ENCODE data around the gene FAXDC2.

Gene FAXDC2

GRCh38 chr5:154771383-154771901, 79.0 kb downstream of the FAXDC2 start:
- peaks cover 63% of the 10 kb centered on the region for H3K4me1 Mint-ChIP-seq
- H3K4me3 Mint-ChIP-seq = peak overlapping the region in 1 of 3 experiments; percentile 21
- no peaks in the 10 kb centered on the region for H3K9me3 Mint-ChIP-seq
- no peak for TF ChIP-seq CTCF (IDR thresholded peaks at IDR 0.05; ENCODE audit: unreplicated experiment in 3 of 3)
- H3K27ac Mint-ChIP-seq = peak overlapping the region; percentile 73 to 91 (median 79)
- H3K36me3 Mint-ChIP-seq (ENCODE audit: low read depth) = no peaks in the 10 kb centered on the region
- no peaks in the 10 kb centered on the region for H3K27me3 Mint-ChIP-seq (ENCODE audit: low read depth)

DNA sequence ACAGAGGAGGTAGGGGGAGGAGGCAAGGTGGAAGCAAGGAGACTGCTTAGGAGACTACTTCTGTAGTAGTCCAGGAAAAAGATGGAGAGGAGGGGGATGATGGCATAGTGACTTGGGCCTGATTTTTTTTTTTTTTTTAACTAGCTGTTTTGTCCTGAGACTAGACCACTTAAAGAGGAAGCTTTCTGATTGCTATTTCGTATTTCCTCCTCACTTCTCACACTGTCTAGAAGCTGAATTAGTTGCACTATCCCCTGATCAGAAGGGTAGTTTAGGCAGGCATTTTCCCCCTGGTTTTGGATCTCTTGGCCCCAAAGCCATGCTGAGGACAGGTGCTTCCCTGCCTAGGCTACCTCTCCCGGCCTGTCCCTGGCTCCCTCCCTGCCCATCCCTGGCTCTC, 80.3 kb downstream of the FAXDC2 start:
- Mint-ChIP-seq H3K4me1 (peaks cover 70% of the 10 kb centered on the region), H3K36me3 (ENCODE audit: low read depth) (no peaks in the 10 kb centered on the region), H3K27me3 (ENCODE audit: low read depth) (no peaks in the 10 kb centered on the region), H3K4me3 (no peak overlapping the region), H3K9me3 (no peaks in the 10 kb centered on the region), H3K27ac (peak overlapping the region; percentile 7 to 79 (median 50))
- TF ChIP-seq CTCF (IDR thresholded peaks at IDR 0.05; ENCODE audit: unreplicated experiment in 3 of 3) = no peak
